Neural progenitor cell (in vitro differentiated cells): ENCODE results near the gene SH3GL2.

Experiments
- EZH2phosphoT487 ChIP-seq: fragments of 200-600 bp; sonication (generic); IDR thresholded peaks from 2 replicates; pipeline ENCODE4 v1.6.1; 2017; ENCODE audit warnings: antibody characterized with exemption
- TF ChIP-seq, protein P1 (sequence below): fragments of 200-600 bp; sonication (generic); IDR thresholded peaks from 2 replicates; pipeline ENCODE4 v1.5.1; 2017; ENCODE audit warnings: antibody characterized with exemption, mild to moderate bottlenecking

DNA sequence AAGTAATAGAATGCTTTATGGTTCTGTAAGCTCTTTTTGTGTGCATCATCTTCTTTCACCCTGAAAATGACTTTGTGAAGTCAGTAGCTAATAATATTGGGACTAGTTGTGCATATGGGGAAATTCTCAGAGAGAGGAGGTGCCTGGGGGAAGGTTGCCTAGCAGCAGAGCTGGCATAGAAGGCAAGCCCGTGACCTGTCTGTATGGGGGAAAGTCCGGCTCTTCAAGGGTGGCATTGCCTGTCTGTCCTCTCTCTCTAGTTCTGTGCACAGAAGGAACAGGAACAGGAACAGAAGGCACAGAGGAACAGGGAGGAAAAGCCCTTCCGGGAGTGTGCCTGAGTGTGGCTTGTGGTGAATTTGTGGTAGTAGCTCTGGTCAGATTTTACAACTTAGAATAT lies 33.1 kb downstream of the SH3GL2 start:
- TF ChIP-seq EZH2phosphoT487: no peak
- TF ChIP-seq, protein P1, sequence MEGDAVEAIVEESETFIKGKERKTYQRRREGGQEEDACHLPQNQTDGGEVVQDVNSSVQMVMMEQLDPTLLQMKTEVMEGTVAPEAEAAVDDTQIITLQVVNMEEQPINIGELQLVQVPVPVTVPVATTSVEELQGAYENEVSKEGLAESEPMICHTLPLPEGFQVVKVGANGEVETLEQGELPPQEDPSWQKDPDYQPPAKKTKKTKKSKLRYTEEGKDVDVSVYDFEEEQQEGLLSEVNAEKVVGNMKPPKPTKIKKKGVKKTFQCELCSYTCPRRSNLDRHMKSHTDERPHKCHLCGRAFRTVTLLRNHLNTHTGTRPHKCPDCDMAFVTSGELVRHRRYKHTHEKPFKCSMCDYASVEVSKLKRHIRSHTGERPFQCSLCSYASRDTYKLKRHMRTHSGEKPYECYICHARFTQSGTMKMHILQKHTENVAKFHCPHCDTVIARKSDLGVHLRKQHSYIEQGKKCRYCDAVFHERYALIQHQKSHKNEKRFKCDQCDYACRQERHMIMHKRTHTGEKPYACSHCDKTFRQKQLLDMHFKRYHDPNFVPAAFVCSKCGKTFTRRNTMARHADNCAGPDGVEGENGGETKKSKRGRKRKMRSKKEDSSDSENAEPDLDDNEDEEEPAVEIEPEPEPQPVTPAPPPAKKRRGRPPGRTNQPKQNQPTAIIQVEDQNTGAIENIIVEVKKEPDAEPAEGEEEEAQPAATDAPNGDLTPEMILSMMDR: no peak
